ENCODE data around the gene DNA2. TPM values are rescaled to one million over a fixed set of nuclear protein-coding genes. Genes with fewer than 3 reads are reported as not detected.

The DNA2 gene
- total RNA-seq, 1 donor from 2014 or later = 5.8 TPM

GRCh38 chr10:68442971-68443370 is 28.8 kb downstream of the DNA2 start:
- H3K9ac ChIP-seq (ENCODE audit: low read length) = no peak overlapping the region
- H2AFZ ChIP-seq (ENCODE audit: low read depth, low read length) = no peak overlapping the region
- no peaks in the 10 kb centered on the region for H3K79me2 ChIP-seq (ENCODE audit: insufficient read depth, low read length)
- FAIRE-seq (no peak), DNase-seq (ENCODE audit: low read depth) (no peak)
- no peaks in the 10 kb centered on the region for H3K4me1 ChIP-seq (ENCODE audit: insufficient read depth, low read length)
- H3K27me3 Mint-ChIP-seq (ENCODE audit: low read depth, unreplicated experiment) = no peaks in the 10 kb centered on the region
- no peak overlapping the region for H3K27ac ChIP-seq (ENCODE audit: low read depth, low read length)
- H3K9me3 ChIP-seq (ENCODE audit: insufficient read depth, low read depth, low read length) = no peaks in the 10 kb centered on the region
- H3K27me3 ChIP-seq (ENCODE audit: insufficient read depth, low read length) = no peaks in the 10 kb centered on the region
- H3K36me3 Mint-ChIP-seq (ENCODE audit: low read depth, unreplicated experiment) = no peaks in the 10 kb centered on the region
- no peak overlapping the region for H3K4me2 ChIP-seq (ENCODE audit: low read length)
- no peaks in the 10 kb centered on the region for H3K9me3 Mint-ChIP-seq (ENCODE audit: unreplicated experiment)
- no peak overlapping the region for H3K27ac Mint-ChIP-seq (ENCODE audit: unreplicated experiment)
- H3K4me3 Mint-ChIP-seq (ENCODE audit: unreplicated experiment) = no peak overlapping the region
- H3K36me3 ChIP-seq (ENCODE audit: insufficient read depth, low read length) = no peaks in the 10 kb centered on the region
- TF ChIP-seq, protein P1, sequence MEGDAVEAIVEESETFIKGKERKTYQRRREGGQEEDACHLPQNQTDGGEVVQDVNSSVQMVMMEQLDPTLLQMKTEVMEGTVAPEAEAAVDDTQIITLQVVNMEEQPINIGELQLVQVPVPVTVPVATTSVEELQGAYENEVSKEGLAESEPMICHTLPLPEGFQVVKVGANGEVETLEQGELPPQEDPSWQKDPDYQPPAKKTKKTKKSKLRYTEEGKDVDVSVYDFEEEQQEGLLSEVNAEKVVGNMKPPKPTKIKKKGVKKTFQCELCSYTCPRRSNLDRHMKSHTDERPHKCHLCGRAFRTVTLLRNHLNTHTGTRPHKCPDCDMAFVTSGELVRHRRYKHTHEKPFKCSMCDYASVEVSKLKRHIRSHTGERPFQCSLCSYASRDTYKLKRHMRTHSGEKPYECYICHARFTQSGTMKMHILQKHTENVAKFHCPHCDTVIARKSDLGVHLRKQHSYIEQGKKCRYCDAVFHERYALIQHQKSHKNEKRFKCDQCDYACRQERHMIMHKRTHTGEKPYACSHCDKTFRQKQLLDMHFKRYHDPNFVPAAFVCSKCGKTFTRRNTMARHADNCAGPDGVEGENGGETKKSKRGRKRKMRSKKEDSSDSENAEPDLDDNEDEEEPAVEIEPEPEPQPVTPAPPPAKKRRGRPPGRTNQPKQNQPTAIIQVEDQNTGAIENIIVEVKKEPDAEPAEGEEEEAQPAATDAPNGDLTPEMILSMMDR (IDR thresholded peaks at IDR 0.05; ENCODE audit: insufficient read depth, low read depth, low read length) = no peak
- no peak for TF ChIP-seq EZH2 (IDR thresholded peaks at IDR 0.05; ENCODE audit: insufficient read depth, low read length)
- no peaks in the 10 kb centered on the region for H3K4me1 Mint-ChIP-seq (ENCODE audit: low read depth, unreplicated experiment)
- H3K4me3 ChIP-seq (ENCODE audit: insufficient read depth, low read depth, low read length) = no peak overlapping the region
- no peaks in the 10 kb centered on the region for H4K20me1 ChIP-seq (ENCODE audit: insufficient read depth, low read length)

GRCh38 chr10:68440898-68441297 is 30.9 kb downstream of the DNA2 start:
- H3K79me2 ChIP-seq (ENCODE audit: insufficient read depth, low read length) = no peaks in the 10 kb centered on the region
- H3K27me3 ChIP-seq (ENCODE audit: insufficient read depth, low read length) = no peaks in the 10 kb centered on the region
- FAIRE-seq (no peak), DNase-seq (ENCODE audit: low read depth) (no peak)
- Mint-ChIP-seq H3K36me3 (ENCODE audit: low read depth, unreplicated experiment) (no peaks in the 10 kb centered on the region), H3K27me3 (ENCODE audit: low read depth, unreplicated experiment) (no peaks in the 10 kb centered on the region), H3K4me1 (ENCODE audit: low read depth, unreplicated experiment) (no peaks in the 10 kb centered on the region), H3K9me3 (ENCODE audit: unreplicated experiment) (no peaks in the 10 kb centered on the region), H3K4me3 (ENCODE audit: unreplicated experiment) (no peak overlapping the region), H3K27ac (ENCODE audit: unreplicated experiment) (no peak overlapping the region)
- H2AFZ ChIP-seq (ENCODE audit: low read depth, low read length) = no peak overlapping the region
- H4K20me1 ChIP-seq (ENCODE audit: insufficient read depth, low read length) = no peaks in the 10 kb centered on the region
- no peak overlapping the region for H3K9ac ChIP-seq (ENCODE audit: low read length)
- H3K4me1 ChIP-seq (ENCODE audit: insufficient read depth, low read length) = no peaks in the 10 kb centered on the region
- no peak overlapping the region for H3K27ac ChIP-seq (ENCODE audit: low read depth, low read length)
- H3K9me3 ChIP-seq (ENCODE audit: insufficient read depth, low read depth, low read length) = no peaks in the 10 kb centered on the region
- no peak for TF ChIP-seq EZH2 (IDR thresholded peaks at IDR 0.05; ENCODE audit: insufficient read depth, low read length)
- TF ChIP-seq, protein P1 (IDR thresholded peaks at IDR 0.05; ENCODE audit: insufficient read depth, low read depth, low read length) = no peak
- H3K4me2 ChIP-seq (ENCODE audit: low read length) = no peak overlapping the region
- no peak overlapping the region for H3K4me3 ChIP-seq (ENCODE audit: insufficient read depth, low read depth, low read length)
- H3K36me3 ChIP-seq (ENCODE audit: insufficient read depth, low read length) = no peaks in the 10 kb centered on the region

- Histone ChIP-seq H3K79me2 (ENCODE audit: insufficient read depth, low read length) (no peaks in the 10 kb centered on the region), H3K9me3 (ENCODE audit: insufficient read depth, low read depth, low read length) (no peaks in the 10 kb centered on the region), H3K4me2 (ENCODE audit: low read length) (no peak overlapping the region), H3K27ac (ENCODE audit: low read depth, low read length) (no peak overlapping the region), H3K36me3 (ENCODE audit: insufficient read depth, low read length) (no peaks in the 10 kb centered on the region), H3K9ac (ENCODE audit: low read length) (no peak overlapping the region), H3K4me1 (ENCODE audit: insufficient read depth, low read length) (no peaks in the 10 kb centered on the region), H3K4me3 (ENCODE audit: insufficient read depth, low read depth, low read length) (no peak overlapping the region), H2AFZ (ENCODE audit: low read depth, low read length) (no peak overlapping the region), H4K20me1 (ENCODE audit: insufficient read depth, low read length) (no peaks in the 10 kb centered on the region), H3K27me3 (ENCODE audit: insufficient read depth, low read length) (no peaks in the 10 kb centered on the region)
- Mint-ChIP-seq H3K36me3 (ENCODE audit: low read depth, unreplicated experiment) (no peaks in the 10 kb centered on the region), H3K27me3 (ENCODE audit: low read depth, unreplicated experiment) (no peaks in the 10 kb centered on the region), H3K9me3 (ENCODE audit: unreplicated experiment) (no peaks in the 10 kb centered on the region), H3K4me3 (ENCODE audit: unreplicated experiment) (no peak overlapping the region), H3K27ac (ENCODE audit: unreplicated experiment) (no peak overlapping the region), H3K4me1 (ENCODE audit: low read depth, unreplicated experiment) (peaks cover 6% of the 10 kb centered on the region)
- TF ChIP-seq, protein P1 (IDR thresholded peaks at IDR 0.05; ENCODE audit: insufficient read depth, low read depth, low read length) = no peak
- TF ChIP-seq EZH2 (IDR thresholded peaks at IDR 0.05; ENCODE audit: insufficient read depth, low read length) = no peak
- no peak for FAIRE-seq
- DNase-seq (ENCODE audit: low read depth) = no peak
Measured at GRCh38 chr10:68435803-68436202, 36.0 kb downstream of the DNA2 start.
